Measurements from ENCODE around the gene EHD2.

The EHD2 gene

GRCh38 chr19:47691090-47691489 lies 22.1 kb upstream of the EHD2 start:
- DNase-seq (ENCODE audit: low spot score), result no peak

GRCh38 chr19:47691782-47692181 lies 21.4 kb upstream of the EHD2 start:
- DNase-seq (ENCODE audit: low spot score), result no peak

GRCh38 chr19:47693489-47693888 lies 19.7 kb upstream of the EHD2 start:
- DNase-seq (ENCODE audit: low spot score), result no peak

GRCh38 chr19:47693903-47694302 lies 19.3 kb upstream of the EHD2 start:
- DNase-seq (ENCODE audit: low spot score), result no peak

- DNase-seq (ENCODE audit: low spot score), result no peak
Measured at GRCh38 chr19:47694466-47695273, 18.6 kb upstream of the EHD2 start.

- DNase-seq (ENCODE audit: low spot score), result no peak
Measured at GRCh38 chr19:47695533-47696262, 17.5 kb upstream of the EHD2 start.

GRCh38 chr19:47696635-47697034 lies 16.6 kb upstream of the EHD2 start:
- DNase-seq (ENCODE audit: low spot score), result no peak

GRCh38 chr19:47697863-47698609 lies 15.2 kb upstream of the EHD2 start:
- peak; percentile 94 for DNase-seq (ENCODE audit: low spot score)

GRCh38 chr19:47698631-47699359 lies 14.4 kb upstream of the EHD2 start:
- DNase-seq (ENCODE audit: low spot score), result no peak

GRCh38 chr19:47699360-47699917 lies 13.8 kb upstream of the EHD2 start:
- peak; percentile 96 for DNase-seq (ENCODE audit: low spot score)

GRCh38 chr19:47700934-47701716 lies 12.1 kb upstream of the EHD2 start:
- DNase-seq (ENCODE audit: low spot score), result no peak

- no peak for DNase-seq (ENCODE audit: low spot score)
Measured at GRCh38 chr19:47701717-47702552, 11.3 kb upstream of the EHD2 start.

GRCh38 chr19:47702671-47703070 lies 10.6 kb upstream of the EHD2 start:
- DNase-seq (ENCODE audit: low spot score), result no peak

- no peak for DNase-seq (ENCODE audit: low spot score)
Measured at GRCh38 chr19:47703301-47703700, 9.9 kb upstream of the EHD2 start.

- DNase-seq (ENCODE audit: low spot score), result no peak
Measured at GRCh38 chr19:47704024-47704423, 9.2 kb upstream of the EHD2 start.

GRCh38 chr19:47704656-47705055 lies 8.6 kb upstream of the EHD2 start:
- DNase-seq (ENCODE audit: low spot score), result no peak

GRCh38 chr19:47707135-47707925 lies 5.9 kb upstream of the EHD2 start:
- DNase-seq (ENCODE audit: low spot score), result peak; percentile 88

- DNase-seq (ENCODE audit: low spot score), result no peak
Measured at GRCh38 chr19:47711652-47712242, 1.5 kb upstream of the EHD2 start.

- no peak for DNase-seq (ENCODE audit: low spot score)
Measured at GRCh38 chr19:47714339-47714738, 1.1 kb downstream of the EHD2 start.
